Superior temporal gyrus (tissue), 1 donor: ENCODE measurements around the gene CBX2.

Source experiments
- DNase-seq: peaks from one replicate; pipeline ENCODE4 v3.0.0-alpha.2; 2016; ENCODE audit errors: extremely low spot score

Gene CBX2

GRCh38 chr17:79829004-79829403 is 51.1 kb downstream of the CBX2 start:
- DNase-seq, result no peak

- DNase-seq, result no peak
These were observed 51.5 kb downstream of the CBX2 start for GRCh38 chr17:79829457-79829856.

GRCh38 chr17:79830303-79830702 is 52.4 kb downstream of the CBX2 start:
- no peak for DNase-seq

GRCh38 chr17:79830763-79831264 is 52.9 kb downstream of the CBX2 start:
- no peak for DNase-seq

- DNase-seq, result peak; percentile 79
These were observed 53.6 kb downstream of the CBX2 start for GRCh38 chr17:79831265-79832217.

- DNase-seq, result no peak
These were observed 54.5 kb downstream of the CBX2 start for GRCh38 chr17:79832218-79833109.

- DNase-seq, result no peak
These were observed 55.1 kb downstream of the CBX2 start for GRCh38 chr17:79833110-79833450.

GRCh38 chr17:79833744-79834564 is 56.0 kb downstream of the CBX2 start:
- no peak for DNase-seq

GRCh38 chr17:79834565-79835469 is 56.9 kb downstream of the CBX2 start:
- DNase-seq, result no peak

- DNase-seq, result no peak
These were observed 57.5 kb downstream of the CBX2 start for GRCh38 chr17:79835470-79835899.

- no peak for DNase-seq
These were observed 58.1 kb downstream of the CBX2 start for GRCh38 chr17:79835953-79836509.

GRCh38 chr17:79836510-79836971 is 58.6 kb downstream of the CBX2 start:
- no peak for DNase-seq

GRCh38 chr17:79836972-79837887 is 59.3 kb downstream of the CBX2 start:
- no peak for DNase-seq
